Measurements from ENCODE around the gene WSCD1.

DNA sequence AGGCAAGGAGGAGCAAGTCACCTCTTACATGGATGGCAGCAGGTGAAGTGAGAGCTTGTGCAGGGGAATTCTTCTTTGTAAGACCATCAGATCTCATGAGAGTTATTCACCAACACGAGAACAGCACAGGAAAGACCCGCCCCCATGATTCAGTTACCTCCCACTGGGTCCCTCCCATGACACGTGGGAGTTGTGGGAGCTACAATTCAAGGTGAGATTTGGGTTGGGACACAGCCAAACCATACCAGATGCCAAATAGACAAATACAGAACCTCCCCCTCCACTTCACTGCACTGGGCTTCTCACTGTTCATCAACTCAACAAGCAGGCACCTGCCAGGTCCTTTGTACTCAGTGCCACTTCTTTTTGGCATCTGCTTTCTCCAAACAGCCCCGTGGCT is 100.2 kb downstream of the WSCD1 start:
- TF ChIP-seq CTCF (conservative IDR thresholded peaks at IDR 0.05; ENCODE audit: low read depth, low read length): no peak
- no peak for TF ChIP-seq BHLHE40 (IDR thresholded peaks at IDR 0.05; ENCODE audit: low read depth, low read length)
- no peak for TF ChIP-seq MXI1 (IDR thresholded peaks at IDR 0.05; ENCODE audit: borderline replicate concordance, low read depth, low read length)
- no peak for TF ChIP-seq CEBPB (IDR thresholded peaks at IDR 0.05; ENCODE audit: low read depth, low read length)
- TF ChIP-seq SMC3 (IDR thresholded peaks at IDR 0.05; ENCODE audit: low read depth, low read length): no peak

Measured in IMR-90 (cell line).